ENCODE results near the gene HADHB.
"Not testable (repeated sequence)": the region's sequence is repeated elsewhere in the genome, so short reads cannot be mapped to it uniquely, and the experiment has no call there.

HADHB gene

GRCh38 chr2:26284132-26284531 lies 39.4 kb downstream of the HADHB start:
- DNase-seq (ENCODE audit: low read depth) = no peak
- H3K4me3 ChIP-seq (ENCODE audit: low read depth, low read length) = no peak overlapping the region

- no peak overlapping the region for H3K4me3 ChIP-seq (ENCODE audit: low read depth, low read length)
Measured at GRCh38 chr2:26285931-26286330, 41.2 kb downstream of the HADHB start.

GRCh38 chr2:26290001-26290400 lies 45.3 kb downstream of the HADHB start:
- DNase-seq (ENCODE audit: low read depth) = no peak
- H3K4me3 ChIP-seq (ENCODE audit: low read depth, low read length) = no peak overlapping the region

More at GRCh38 chr2:26285931-26286330, 41.2 kb downstream of the HADHB start:
- no peak for DNase-seq (ENCODE audit: low read depth)

GRCh38 chr2:26292646-26293045 lies 47.9 kb downstream of the HADHB start:
- DNase-seq (ENCODE audit: low read depth) = no peak
- H3K4me3 ChIP-seq (ENCODE audit: low read depth, low read length) = no peak overlapping the region

GRCh38 chr2:26295511-26295910 lies 50.8 kb downstream of the HADHB start:
- H3K4me3 ChIP-seq (ENCODE audit: low read depth, low read length) = no peak overlapping the region
- no peak for DNase-seq (ENCODE audit: low read depth)

- H3K4me3 ChIP-seq (ENCODE audit: low read depth, low read length) = no peak overlapping the region
- no peak for DNase-seq (ENCODE audit: low read depth)
Measured at GRCh38 chr2:26297061-26297460, 52.3 kb downstream of the HADHB start.

GRCh38 chr2:26298286-26298637 lies 53.5 kb downstream of the HADHB start:
- no peak for DNase-seq (ENCODE audit: low read depth)
- no peak overlapping the region for H3K4me3 ChIP-seq (ENCODE audit: low read depth, low read length)

GRCh38 chr2:26298638-26299393 lies 54.1 kb downstream of the HADHB start:
- peak overlapping the region; percentile 44 for H3K4me3 ChIP-seq (ENCODE audit: low read depth, low read length)
- DNase-seq (ENCODE audit: low read depth) = no peak

GRCh38 chr2:26299471-26300101 lies 54.8 kb downstream of the HADHB start:
- H3K4me3 ChIP-seq (ENCODE audit: low read depth, low read length) = peak overlapping the region; percentile 44
- DNase-seq (ENCODE audit: low read depth) = no peak

- H3K4me3 ChIP-seq (ENCODE audit: low read depth, low read length) = peak overlapping the region; percentile 44
- no peak for DNase-seq (ENCODE audit: low read depth)
Measured at GRCh38 chr2:26300234-26300925, 55.6 kb downstream of the HADHB start.

GRCh38 chr2:26302846-26303245 lies 58.1 kb downstream of the HADHB start:
- DNase-seq (ENCODE audit: low read depth) = no peak
- H3K4me3 ChIP-seq (ENCODE audit: low read depth, low read length) = no peak overlapping the region

GRCh38 chr2:26305094-26305493 lies 60.4 kb downstream of the HADHB start:
- not testable (repeated sequence) for H3K4me3 ChIP-seq (ENCODE audit: low read depth, low read length); DNase-seq (ENCODE audit: low read depth)

- H3K4me3 ChIP-seq (ENCODE audit: low read depth, low read length) = no peak overlapping the region
- no peak for DNase-seq (ENCODE audit: low read depth)
Measured at GRCh38 chr2:26305540-26305939, 60.8 kb downstream of the HADHB start.

- H3K4me3 ChIP-seq (ENCODE audit: low read depth, low read length) = no peak overlapping the region
- no peak for DNase-seq (ENCODE audit: low read depth)
Measured at GRCh38 chr2:26309921-26310320, 65.2 kb downstream of the HADHB start.

GRCh38 chr2:26312471-26312870 lies 67.7 kb downstream of the HADHB start:
- DNase-seq (ENCODE audit: low read depth) = no peak

GRCh38 chr2:26313446-26313845 lies 68.7 kb downstream of the HADHB start:
- no peak overlapping the region for H3K4me3 ChIP-seq (ENCODE audit: low read depth, low read length)
- DNase-seq (ENCODE audit: low read depth) = no peak

More at GRCh38 chr2:26312471-26312870, 67.7 kb downstream of the HADHB start:
- no peak overlapping the region for H3K4me3 ChIP-seq (ENCODE audit: low read depth, low read length)

GRCh38 chr2:26314243-26314642 lies 69.5 kb downstream of the HADHB start:
- no peak for DNase-seq (ENCODE audit: low read depth)
- H3K4me3 ChIP-seq (ENCODE audit: low read depth, low read length) = no peak overlapping the region

GRCh38 chr2:26316041-26316440 lies 71.3 kb downstream of the HADHB start:
- no peak for DNase-seq (ENCODE audit: low read depth)
- H3K4me3 ChIP-seq (ENCODE audit: low read depth, low read length) = no peak overlapping the region

- no peak for DNase-seq (ENCODE audit: low read depth)
- H3K4me3 ChIP-seq (ENCODE audit: low read depth, low read length) = no peak overlapping the region
Measured at GRCh38 chr2:26316845-26317244, 72.1 kb downstream of the HADHB start.

GRCh38 chr2:26317377-26318105 lies 72.8 kb downstream of the HADHB start:
- no peak for DNase-seq (ENCODE audit: low read depth)
- H3K4me3 ChIP-seq (ENCODE audit: low read depth, low read length) = no peak overlapping the region
